HG03103 (cell line): ENCODE results near the gene PPP1R7.

Experiments used
- ATAC-seq: cut with Tn5 transposase; IDR thresholded peaks from one replicate; pipeline ENCODE4 v1.9.1; 2021; ENCODE audit warnings: low read depth; ENCODE audit not compliant: unreplicated experiment

PPP1R7 gene

DNA sequence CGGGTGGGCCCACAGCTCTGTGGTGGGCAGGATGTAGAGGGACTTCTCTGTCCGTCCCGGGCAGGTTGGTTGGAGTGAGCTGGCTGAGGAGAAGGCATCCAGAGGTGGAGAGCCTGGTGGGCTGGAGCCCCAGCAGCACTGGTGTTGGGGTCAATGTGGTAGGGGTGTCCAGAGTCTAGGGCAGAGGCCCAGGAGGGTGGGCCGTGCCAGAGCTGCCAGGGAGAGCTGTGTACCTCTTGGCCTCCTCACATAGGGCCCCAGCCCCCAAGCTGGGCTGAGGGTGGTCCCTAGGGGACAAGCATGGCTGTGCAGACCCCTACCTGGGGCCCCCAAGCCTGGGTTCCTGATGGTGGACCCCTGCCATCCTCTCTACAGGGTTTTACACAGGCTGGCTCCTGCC, 54.2 kb downstream of the PPP1R7 start:
- no peak for ATAC-seq

DNA sequence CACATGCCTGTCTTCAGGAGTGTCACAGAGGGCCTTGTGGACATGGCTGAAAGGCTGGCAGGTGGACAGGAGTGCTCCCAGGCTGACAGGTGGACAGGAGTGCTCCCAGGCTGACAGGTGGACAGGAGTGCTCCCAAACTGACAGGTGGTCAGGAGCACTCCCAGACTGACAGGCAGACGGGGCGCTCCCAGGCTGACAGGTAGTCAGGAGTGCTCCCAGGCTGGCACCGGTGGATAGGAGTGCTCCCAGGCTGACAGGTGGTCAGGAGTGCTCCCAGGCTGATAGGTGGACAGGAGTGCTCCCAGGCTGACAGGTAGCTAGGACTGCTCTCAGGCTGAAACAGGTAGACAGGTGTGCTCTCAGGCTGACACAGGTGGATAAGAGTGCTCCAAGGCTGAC, 54.8 kb downstream of the PPP1R7 start:
- ATAC-seq: no peak

DNA sequence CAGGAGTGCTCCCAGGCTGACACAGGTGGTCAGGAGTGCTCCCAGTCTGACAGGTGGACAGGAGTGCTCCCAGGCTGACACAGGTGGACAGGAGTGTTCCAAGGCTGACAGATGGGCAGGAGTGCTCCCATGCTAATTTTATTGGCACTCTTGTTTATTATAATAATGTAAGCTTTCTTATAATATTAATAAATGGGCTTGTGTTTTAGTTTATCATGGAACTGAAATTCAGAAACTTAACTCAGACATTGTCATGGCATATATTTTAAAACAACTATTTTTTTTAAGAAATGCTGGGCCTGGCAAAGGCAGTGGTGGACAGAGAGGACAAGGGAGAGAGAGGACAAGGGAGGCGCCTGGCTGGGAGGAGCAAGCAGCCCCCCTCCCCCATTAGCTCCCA, 56.9 kb downstream of the PPP1R7 start:
- ATAC-seq: no peak

DNA sequence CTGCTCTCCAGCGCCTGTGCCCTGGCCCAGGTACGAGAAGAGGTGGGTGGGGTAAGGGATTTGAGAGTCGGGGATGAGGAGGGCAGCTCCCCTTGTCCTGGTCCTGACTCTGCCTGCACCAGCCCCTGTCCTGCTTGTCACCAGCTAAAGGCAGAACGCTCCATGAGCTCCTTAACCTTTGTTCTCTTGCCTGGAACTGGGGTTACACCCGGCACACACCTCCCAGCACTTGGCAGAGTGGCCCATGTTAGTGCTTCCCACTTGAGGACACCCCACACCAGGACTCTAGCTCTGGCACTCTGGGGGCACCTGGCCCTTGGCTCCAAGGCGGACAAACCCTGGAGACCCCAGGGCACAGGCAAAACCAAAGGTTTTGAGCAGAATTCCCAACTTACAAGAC, 57.4 kb downstream of the PPP1R7 start:
- no peak for ATAC-seq

DNA sequence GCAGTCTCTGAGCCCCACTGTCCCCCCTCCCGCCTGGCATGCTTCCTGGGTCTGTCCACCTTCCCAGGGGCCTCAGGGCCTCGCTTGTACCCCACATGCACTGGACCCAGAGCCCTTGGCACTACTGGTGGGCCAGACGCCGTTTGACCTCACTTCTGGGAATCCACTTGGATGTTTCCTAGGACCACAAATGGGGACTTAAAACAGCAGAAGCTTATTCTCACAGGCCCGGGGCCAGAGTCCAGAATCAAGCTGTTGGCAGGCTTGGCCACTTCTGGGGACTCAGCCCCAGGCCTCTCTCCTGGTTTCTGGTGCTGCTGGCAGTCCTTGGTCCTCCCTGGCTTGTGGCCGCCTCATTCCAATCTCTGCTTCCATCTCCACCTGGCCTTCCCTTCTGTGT, 57.8 kb downstream of the PPP1R7 start:
- no peak for ATAC-seq

DNA sequence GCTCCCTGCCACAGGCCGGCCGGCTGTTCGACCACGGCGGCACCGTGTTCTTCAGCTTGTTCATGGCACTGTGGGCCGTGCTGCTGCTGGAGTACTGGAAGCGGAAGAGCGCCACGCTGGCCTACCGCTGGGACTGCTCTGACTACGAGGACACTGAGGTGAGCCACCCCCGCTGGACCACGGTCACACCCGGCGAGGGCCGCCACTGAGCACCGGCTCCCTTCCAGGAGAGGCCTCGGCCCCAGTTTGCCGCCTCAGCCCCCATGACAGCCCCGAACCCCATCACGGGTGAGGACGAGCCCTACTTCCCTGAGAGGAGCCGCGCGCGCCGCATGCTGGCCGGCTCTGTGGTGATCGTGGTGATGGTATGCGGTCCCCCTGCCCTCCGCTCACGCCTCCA, 59.0 kb downstream of the PPP1R7 start:
- no peak for ATAC-seq

DNA sequence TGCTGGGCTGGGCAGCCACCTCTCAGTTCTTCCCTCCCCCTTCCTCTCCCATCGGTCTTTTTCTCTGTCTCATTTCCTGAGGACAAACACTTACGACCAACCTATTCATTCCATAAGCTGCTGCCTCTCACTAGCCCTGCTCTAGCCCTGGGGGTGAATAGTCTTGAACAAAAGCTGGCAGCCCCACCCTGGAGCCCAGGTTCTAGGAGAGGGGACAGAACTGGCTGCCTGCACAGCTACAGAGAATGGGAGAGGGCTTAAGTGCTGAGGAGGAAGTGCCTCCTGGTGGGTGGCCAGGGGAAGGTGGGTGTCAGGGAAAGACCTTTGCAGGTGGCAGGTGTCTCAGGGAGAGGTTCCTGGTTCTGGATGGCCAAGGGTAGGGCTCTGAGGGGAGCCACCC, 61.0 kb downstream of the PPP1R7 start:
- ATAC-seq: no peak

DNA sequence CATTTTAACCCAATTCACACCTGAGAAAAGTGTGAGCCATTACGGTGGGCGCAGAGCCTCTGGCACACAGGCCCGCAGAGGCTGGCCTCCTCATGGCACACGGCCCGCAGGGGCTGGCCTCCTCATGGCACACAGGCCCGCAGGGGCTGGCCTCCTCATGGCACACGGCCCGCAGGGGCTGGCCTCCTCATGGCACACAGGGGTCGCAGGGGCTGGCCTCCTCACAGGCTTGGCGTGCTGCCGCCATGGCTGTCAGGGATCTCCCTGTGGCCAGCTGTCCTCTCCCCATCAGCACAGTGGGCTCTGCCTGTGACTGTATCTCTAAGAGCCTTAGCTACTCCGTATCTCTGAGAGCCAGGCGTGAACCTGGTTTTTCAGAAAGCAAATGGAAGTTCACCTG, 62.8 kb downstream of the PPP1R7 start:
- ATAC-seq: no peak

DNA sequence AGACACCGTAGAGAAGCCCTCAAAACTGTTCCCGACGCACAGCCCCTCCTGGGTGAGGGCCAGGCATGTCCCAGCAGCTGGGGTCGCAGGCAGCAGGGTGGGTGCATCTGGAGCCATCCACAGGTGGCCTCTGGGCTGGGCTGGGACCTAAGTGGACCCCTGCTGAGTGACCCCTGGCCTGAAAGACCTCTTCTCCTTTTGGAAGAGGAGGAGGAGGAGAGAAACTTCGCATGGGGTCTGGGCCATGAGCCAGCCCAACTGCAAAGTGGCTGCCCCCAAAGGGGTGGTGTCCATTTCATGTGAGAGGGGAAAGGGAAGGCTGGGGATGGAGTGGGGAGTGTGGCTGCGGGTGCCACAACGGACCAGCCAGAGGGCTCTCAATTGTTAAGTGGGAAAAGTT, 63.3 kb downstream of the PPP1R7 start:
- ATAC-seq: no peak

DNA sequence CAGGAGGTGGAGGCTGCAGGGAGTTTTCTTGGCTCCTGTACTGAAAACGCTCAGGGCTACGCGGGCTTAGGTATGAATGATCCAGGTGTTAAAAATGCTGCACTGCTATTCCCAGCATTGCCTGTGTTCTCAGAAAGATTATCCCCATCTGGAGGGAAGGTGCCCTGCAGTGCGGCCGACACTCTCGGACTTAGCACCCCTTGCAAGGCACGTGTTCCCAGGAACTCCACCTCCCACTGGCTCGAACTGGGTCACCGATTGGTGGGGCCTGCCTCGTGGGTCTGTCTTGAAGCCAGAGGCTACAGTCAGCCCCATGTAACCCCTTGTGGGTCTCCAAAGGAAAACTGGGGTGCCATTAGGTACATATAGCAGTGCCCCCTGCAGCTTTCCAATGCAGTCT, 63.9 kb downstream of the PPP1R7 start:
- no peak for ATAC-seq

DNA sequence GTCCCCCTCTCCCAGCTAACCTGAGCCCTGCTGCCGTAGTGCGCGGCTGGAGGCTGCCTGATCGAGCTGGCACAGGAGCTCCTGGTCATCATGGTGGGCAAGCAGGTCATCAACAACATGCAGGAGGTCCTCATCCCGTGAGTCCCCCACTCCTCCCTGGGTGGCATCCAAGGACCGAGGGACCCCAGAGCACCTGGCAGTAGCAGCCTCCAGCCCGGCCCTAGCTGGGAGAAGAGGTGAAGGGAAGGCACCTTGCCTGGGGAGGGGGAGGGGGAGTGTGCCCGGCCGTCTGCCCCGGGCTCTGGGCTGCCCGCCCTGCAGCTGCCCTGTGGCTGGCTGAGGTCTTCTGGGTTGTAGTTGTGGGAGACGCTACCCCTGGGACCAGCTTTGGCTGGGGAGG, 64.5 kb downstream of the PPP1R7 start:
- ATAC-seq: no peak

DNA sequence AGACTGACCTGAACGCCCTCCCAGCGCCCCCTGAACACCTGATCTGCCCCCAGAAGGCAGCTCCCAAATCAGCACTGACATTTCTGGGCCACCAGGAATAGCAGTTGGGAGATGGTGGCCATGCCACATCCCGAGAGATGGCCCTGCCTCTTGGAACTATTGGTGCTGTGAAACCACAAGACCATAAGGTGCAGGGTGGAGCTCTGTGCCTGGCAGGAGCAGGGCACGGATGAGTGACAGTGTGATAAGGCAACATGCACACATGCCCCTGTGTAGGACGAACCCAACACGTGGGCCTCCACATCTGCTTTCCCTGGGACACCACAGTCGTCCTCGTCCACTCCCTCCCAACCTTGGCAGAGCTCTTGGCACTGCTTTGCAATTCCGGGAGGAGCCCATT, 65.2 kb downstream of the PPP1R7 start:
- ATAC-seq: no peak

DNA sequence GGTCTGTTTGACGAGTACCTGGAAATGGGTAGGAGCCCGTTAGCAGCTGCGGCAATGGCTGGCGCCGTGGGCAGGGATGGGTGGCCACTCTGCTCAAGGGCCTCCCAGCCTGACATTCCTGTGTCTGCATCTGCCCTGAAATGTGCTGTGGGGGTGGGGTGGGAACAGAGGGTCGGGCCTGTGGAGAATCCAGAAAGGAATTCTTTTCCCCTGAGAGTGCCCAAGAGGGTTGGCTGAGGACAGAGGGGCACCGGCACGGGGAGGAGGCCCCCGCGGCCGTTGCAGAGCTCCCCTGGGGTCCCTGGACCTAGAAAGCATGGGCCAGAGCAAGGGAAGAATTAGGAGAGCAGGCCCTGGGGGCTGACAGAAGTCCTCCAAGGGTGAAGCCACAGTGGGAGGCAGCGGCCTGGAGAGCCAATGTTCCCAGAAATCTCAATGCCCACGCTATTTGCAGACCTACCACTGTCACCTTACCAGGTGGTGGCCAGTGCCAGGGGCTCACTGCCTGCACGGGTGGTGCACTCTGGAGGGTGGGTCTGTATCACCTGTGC, 66.0 kb downstream of the PPP1R7 start:
- ATAC-seq: no peak

DNA sequence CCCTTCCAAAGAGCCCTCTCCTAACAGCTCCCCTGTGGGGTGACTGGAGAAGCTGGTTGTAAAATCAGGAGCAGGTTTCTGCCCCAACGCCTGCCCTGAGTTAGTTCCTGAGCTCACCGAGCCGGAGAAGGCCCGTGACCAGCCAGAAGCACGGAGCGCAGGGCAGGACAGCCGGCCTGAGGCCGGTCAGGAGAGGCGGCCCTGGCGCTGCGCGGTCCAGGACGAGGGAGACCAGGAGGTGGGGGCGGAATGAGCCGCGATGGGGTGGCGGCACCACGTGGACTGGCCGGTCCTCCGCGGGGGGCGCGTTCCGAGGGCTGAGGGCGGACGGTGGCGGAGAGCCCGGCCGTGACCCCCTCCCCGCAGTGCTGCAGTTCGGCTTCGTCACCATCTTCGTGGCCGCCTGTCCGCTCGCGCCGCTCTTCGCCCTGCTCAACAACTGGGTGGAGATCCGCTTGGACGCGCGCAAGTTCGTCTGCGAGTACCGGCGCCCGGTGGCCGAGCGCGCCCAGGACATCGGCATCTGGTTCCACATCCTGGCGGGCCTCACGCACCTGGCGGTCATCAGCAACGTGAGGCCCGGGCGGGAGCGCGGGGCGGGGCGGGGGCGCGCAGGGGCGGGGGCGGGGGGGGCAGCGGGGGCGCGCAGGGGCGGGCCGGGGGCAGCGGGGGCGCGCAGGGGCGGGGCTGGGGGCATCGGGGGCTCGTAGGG, 67.2 kb downstream of the PPP1R7 start:
- no peak for ATAC-seq

DNA sequence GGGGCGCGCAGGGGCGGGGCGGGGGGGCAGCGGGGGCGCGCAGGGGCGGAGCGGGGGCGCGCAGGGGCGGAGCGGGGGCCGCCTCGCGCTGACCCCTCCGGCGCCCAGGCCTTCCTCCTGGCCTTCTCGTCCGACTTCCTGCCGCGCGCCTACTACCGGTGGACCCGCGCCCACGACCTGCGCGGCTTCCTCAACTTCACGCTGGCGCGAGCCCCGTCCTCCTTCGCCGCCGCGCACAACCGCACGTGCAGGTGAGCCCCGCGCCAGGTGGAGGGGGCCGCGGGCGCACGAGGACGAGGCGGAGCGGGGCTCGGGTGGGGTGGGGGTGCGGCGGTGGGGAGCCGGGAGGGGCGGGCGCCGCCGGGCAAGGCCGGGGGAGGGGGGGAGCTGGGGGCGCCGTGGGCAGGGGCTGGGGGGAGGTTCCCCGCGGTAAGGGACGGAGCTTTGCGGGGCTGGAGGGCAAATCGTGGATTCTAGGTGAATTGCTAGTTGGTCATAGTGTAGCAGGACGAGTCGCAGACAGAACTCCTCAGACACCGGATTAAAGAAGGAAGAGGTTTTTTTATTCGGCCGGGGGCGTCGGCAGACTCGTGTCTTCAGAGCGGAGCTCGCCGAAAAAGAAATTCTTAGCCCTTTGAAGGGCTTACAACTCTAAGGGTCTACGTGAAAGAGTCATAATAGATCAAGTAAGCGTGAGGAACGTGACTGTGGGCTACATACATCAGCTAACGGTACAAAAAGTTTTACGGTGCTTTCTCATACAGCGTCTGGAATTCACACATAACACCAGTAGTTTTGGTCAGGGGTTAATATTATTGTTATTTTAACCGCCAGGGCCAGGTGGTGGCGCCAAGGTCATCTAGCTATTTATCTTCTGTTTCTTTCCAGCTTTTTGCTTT, 68.1 kb downstream of the PPP1R7 start:
- no peak for ATAC-seq

DNA sequence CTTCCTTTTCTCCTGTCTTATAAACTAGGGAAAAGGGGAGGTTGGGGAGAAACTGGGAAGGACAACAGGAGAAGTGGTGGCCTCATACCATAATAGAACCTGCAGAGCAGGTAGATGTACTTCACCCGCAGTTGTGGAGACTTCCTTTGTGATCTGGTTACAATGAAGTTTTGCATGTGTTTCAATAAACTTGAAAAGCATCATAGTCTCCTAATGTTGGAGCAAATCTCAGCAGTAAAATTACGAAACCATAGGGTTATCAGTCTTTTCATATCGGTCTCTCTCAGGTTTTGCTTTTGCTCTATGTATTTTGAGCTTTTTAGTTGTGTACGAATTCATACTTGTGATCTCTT, 68.7 kb downstream of the PPP1R7 start:
- ATAC-seq: no peak

DNA sequence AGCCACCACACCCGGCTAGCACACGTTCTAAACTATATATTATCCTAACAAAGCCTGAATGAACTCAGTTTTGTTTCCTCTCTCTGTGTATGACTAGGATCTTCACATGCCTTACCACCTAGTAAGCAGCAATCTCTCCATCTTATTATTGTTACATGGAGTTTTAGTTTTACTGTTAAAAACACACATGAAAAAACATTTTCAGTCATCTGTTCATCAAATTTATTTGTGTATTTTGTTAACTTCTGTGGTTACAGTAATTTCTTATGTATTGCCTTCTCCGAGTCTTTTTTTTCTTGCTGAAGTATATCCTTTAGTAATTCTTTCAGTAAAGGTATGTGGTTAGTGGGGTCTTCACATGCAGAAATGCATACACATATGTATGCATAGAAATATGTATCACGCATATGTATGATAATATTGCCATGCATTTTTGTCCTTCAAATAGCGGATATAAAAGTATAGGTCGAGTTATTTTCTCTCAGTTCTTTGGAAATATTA, 69.6 kb downstream of the PPP1R7 start:
- ATAC-seq: no peak

DNA sequence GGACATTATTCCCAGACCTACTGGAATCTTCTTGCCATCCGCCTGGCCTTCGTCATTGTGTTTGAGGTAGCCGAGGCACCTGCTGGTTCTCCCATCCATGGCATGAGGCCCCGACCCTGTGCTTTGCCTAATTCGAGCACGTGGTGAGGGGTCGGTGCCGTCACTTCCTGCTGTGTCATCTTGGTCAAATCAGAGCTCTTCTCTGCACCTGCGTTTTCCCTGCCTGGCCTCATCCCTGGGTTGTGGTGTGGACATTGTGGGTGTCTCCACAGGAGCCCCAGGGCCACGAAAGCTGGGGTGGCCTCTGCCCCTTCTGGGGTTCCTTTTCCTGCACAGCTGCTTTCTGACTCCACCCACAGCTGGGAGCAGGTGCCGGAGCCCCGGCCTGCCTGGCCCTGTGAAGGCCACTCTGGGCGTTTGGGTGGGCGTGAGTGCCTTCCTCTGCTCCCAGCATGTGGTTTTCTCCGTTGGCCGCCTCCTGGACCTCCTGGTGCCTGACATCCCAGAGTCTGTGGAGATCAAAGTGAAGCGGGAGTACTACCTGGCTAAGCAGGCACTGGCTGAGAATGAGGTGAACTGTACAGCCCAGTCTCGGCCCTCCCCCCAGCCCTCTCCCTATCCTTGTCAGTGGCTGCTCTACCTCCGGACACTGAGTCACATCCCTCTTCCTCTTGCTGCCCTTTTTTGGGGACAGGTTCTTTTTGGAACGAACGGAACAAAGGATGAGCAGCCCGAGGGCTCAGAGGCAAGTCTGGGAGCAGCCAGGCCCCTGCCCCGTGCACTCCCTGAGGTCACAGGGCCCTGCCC, 73.1 kb downstream of the PPP1R7 start:
- no peak for ATAC-seq

DNA sequence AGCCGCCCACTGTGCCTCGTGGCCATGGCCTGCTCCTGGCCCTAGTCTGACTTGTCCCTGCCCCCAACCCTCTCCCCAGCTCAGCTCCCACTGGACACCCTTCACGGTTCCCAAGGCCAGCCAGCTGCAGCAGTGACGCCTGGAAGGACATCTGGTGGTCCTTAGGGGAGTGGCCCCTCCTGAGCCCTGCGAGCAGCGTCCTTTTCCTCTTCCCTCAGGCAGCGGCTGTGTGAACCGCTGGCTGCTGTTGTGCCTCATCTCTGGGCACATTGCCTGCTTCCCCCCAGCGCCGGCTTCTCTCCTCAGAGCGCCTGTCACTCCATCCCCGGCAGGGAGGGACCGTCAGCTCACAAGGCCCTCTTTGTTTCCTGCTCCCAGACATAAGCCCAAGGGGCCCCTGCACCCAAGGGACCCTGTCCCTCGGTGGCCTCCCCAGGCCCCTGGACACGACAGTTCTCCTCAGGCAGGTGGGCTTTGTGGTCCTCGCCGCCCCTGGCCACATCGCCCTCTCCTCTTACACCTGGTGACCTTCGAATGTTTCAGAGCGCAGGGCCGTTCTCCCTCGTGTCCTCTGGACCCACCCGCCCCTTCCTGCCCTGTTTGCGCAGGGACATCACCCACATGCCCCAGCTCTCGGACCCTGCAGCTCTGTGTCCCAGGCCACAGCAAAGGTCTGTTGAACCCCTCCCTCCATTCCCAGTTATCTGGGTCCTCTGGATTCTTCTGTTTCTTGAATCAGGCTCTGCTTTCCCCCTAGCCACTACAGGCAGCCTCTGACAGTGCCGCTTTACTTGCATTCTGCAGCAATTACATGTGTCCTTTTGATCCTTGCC, 74.0 kb downstream of the PPP1R7 start:
- ATAC-seq: no peak

DNA sequence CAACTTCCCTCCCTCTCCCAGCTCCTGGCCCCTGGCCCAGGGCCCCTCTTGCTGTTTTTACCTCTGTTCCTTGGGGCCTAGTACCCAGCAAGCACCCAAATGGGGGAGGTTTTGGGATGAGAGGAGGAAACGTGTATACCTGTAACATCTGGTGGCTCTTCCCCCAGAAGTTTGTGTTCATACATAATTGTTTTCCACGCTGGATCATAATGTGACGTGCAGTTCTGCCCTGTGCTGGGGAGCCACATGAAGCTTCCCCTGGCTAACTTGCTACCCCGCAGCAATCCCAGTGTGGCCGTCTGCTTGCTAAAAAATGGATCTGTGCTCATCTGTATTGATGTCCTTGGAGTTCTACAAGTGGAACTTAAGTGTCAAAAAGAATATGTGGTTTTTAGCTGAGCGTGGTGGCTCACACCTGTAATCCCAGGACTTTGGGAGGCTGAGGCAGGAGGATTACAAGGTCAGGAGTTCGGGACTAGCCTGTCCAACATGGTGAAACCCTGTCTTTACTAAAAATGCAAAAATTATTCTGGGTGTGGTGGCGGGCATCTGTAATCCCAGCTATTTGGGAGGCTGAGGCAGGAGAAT, 74.7 kb downstream of the PPP1R7 start:
- ATAC-seq: no peak
